ENCODE results near the gene SLC16A12. TPM values are rescaled to one million over a fixed set of nuclear protein-coding genes. Genes with fewer than 3 reads are reported as not detected.
"Not testable (repeated sequence)": the region's sequence is repeated elsewhere in the genome, so short reads cannot be mapped to it uniquely, and the experiment has no call there.

SLC16A12 gene
- total RNA-seq, 3 donors from 2014 or later = not detected

DNA sequence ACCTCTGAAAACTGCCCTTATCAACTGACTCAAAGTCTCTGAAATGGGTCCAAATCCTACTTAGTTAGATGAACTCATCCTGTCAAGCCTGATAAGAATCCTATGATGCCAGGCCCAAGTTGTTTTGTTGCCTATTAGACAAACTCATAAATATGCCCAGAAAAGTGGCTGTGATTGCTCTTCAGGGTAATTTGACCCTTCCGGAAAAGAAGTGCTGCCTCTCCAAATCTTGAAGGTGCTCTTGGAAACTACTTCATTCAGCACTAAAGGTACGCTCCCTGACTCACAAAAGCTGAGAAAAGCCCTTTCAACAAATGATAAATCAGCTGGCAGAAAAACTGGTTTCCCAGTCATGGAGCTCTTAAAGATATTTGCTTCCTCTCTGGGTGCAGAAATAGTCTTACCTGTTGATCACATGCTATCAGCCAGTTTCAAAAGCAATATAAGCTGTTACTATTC, 114.3 kb downstream of the SLC16A12 start:
- DNase-seq (no peak), ATAC-seq (no peak)
- Mint-ChIP-seq H3K9me3 (no peaks in the 10 kb centered on the region), H3K4me3 (no peak overlapping the region), H3K4me1 (ENCODE audit: low read depth) (peaks cover 43% of the 10 kb centered on the region), H3K36me3 (ENCODE audit: insufficient read depth) (peaks cover 26% of the 10 kb centered on the region), H3K27me3 (ENCODE audit: low read depth) (no peaks in the 10 kb centered on the region)

DNA sequence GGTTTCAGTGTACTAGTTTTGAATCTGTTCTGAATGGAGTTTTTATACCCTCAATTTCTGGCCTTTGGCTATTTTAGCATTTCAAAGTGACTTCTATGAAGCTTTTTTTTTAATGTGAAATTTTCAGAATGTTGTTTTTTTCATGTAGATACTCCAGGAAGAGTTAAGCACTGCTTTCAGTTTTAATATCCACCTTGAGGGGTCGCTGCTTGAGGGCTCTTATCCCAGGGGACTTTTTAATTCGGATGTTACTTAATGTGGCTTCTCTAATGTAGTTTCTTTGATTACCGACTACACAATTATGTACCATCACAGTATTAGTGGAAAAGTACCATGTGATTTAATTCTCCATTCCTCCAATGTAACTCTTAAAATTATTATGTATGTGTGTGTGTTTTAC, 115.8 kb downstream of the SLC16A12 start:
- no peak overlapping the region for H3K4me3 Mint-ChIP-seq
- no peaks in the 10 kb centered on the region for H3K9me3 Mint-ChIP-seq
- peaks cover 51% of the 10 kb centered on the region for H3K4me1 Mint-ChIP-seq (ENCODE audit: low read depth)
- ATAC-seq (no peak), DNase-seq (no peak)
- H3K27me3 Mint-ChIP-seq (ENCODE audit: low read depth) = no peaks in the 10 kb centered on the region
- H3K36me3 Mint-ChIP-seq (ENCODE audit: insufficient read depth) = peaks cover 28% of the 10 kb centered on the region

DNA sequence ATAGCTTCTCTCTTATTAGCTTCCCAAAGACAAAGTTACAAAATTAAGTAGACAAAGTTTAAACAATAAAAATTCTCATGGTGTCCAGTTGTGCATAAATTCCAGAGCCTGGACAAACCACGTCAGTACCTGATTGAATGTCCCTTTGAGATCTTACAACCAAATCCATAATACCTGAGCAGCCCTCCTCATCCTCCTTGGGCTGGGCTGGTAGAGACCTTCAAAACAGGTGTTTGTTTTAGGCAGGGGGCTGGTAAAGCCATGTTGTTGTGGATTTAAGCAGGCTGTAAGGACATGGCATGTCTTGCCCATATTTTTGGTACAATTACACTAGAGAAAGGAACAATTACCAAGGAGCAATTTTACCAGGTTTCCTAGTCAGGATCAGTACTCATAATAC, 118.9 kb downstream of the SLC16A12 start:
- DNase-seq (no peak), ATAC-seq (no peak)
- H3K4me1 Mint-ChIP-seq (ENCODE audit: low read depth) = peaks cover 67% of the 10 kb centered on the region
- no peaks in the 10 kb centered on the region for H3K27me3 Mint-ChIP-seq (ENCODE audit: low read depth)
- H3K36me3 Mint-ChIP-seq (ENCODE audit: insufficient read depth) = peaks cover 27% of the 10 kb centered on the region
- peak overlapping the region; percentile 96 for H3K4me3 Mint-ChIP-seq
- H3K9me3 Mint-ChIP-seq = no peaks in the 10 kb centered on the region

DNA sequence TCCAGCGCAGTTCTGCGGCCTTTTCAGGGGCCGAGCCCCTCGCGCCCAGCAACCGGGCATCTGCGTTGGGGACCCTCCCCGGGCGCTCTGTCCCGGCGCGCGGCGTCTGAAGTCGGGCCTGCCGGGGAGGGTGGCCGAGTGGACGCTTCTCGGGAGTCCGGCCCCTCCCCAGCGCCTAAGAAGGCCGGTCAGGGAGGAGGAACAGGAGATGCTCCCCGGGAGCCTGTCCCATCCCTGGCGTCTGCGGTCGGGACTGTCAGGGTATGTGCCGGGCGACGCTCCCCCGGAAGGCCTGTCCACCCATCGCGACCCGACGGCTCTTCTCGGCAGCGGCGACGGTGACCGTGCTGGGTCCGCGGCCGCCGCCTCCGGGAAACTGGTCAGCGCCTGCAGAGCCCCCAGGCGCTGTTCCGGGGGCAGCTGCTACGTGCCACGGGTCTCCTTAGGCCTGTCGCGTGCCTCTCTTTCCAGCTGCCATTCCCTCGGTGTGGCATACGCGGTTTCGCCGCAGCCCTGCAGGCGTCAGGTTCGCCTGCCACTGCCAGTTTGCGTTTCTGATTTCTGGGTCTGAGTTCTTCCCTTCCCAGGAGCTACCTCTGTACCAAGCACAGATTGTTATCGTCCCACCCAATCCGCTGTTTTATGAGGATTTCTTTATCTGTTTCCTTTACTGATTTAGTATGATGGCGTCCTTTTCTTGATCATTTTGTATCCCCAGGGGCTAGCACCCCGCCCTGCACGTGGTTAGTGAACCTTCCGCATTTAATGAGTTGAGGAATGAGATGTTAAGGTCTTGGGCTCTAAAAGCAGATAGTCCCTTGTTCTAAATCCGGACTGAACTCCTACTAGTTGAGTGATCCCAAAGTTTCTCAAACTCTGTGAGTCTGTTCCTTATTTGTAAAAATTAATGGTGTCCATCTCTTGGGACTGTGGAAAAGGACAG, 120.2 kb downstream of the SLC16A12 start:
- Mint-ChIP-seq H3K27me3 (ENCODE audit: low read depth) (no peaks in the 10 kb centered on the region), H3K9me3 (no peaks in the 10 kb centered on the region), H3K4me3 (peak overlapping the region; percentile 96), H3K36me3 (ENCODE audit: insufficient read depth) (peaks cover 16% of the 10 kb centered on the region), H3K4me1 (ENCODE audit: low read depth) (peaks cover 64% of the 10 kb centered on the region)
- peak; percentile 32 for DNase-seq
- ATAC-seq = peak; percentile 49 to 56

DNA sequence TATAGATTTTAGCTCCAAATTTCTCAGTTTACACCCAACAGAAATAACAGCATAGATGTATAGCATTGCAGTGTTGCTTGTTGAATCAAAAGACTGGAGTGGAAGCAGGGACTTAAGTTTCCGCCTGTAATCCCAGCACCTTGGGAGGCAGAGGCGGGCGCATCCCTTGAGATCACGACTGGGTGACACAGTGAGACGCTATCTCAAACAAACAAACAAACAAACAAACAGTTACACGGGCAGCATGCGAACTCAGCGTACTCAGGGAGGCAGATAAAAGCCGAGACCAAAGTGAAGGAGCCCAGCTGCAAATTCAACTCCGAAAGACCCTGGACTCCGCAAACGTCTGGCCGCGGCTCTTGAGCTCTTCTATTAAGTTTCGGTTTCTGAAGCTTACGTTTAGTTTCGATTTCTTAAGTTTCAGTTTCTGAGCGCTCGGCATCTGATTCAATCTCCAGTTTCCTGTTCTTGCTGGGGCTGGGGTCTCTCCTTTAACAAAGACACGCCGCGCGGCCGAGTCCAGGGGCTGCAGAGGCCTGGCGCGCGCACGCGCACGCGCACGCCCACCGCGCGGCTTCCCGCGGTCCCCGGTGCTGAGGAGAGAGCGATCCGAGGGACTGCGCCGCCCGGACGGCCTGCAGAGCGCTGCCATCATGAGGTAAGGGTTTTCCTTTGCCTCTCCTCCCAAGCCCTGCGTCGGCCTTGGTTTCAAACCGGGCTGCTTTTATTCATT, 121.1 kb downstream of the SLC16A12 start, which contains the start of gene IFIT5:
Gene IFIT5, plus strand, starts transcription at position 423 of the 733 bp plus-strand sequence. Its CDS starts 231 bp downstream, at position 654.
- DNase-seq = peak; percentile 44
- no peaks in the 10 kb centered on the region for H3K9me3 Mint-ChIP-seq
- peak within 1 kb of the TSS; percentile 96 for H3K4me3 Mint-ChIP-seq
- peak; percentile 78 to 80 for ATAC-seq
- H3K27me3 Mint-ChIP-seq (ENCODE audit: low read depth) = no peaks in the 10 kb centered on the region
- peaks cover 59% of the 10 kb centered on the region for H3K4me1 Mint-ChIP-seq (ENCODE audit: low read depth)
- H3K36me3 Mint-ChIP-seq (ENCODE audit: insufficient read depth) = peaks cover 13% of the 10 kb centered on the region

DNA sequence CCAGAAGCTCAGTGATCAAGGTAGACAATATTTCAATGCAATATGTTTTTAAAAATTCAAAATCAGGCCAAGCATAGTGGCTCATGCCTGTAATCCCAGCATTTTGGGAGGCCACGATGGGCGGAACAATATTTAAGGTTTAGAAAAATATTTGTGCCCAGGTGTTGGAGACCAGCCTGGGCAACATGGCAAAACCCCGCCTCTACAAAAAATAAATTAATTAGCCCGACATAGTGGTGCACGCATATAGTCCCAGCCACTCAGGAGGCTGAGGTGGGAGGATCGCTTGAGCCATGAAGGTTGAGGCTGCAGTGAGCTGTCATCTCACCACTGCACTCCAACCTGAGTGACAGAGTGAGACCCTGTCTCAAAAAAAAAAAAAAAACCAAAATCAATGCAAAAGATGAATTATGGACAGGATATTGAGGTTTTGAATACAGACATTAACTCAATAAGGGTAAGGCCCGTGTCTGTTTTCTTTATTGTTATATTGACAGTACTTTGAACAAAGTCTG, 121.9 kb downstream of the SLC16A12 start:
- peaks cover 56% of the 10 kb centered on the region for H3K4me1 Mint-ChIP-seq (ENCODE audit: low read depth)

DNA sequence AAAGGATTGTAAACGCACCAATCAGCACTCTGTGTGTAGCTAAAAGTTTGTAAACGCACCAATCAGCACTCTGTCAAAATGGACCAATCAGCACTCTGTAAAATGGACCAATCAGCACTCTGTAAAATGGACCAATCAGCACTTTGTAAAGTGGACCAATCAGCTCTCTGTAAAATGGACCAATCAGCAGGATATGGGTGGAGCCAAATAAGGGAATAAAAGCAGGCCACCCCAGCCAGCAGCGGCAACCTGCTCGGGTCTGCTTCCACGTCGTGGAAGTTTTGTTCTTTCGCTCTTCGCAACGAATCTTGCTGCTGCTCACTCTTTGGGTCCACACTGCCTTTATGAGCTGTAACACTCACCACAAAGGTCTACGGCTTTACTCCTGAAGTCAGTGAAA, 123.1 kb downstream of the SLC16A12 start:
- Mint-ChIP-seq H3K4me3 (peak overlapping the region; percentile 57), H3K4me1 (ENCODE audit: low read depth) (peaks cover 44% of the 10 kb centered on the region)
- not testable (repeated sequence) for H3K36me3 Mint-ChIP-seq (ENCODE audit: insufficient read depth); ATAC-seq; H3K9me3 Mint-ChIP-seq; H3K27me3 Mint-ChIP-seq (ENCODE audit: low read depth)
- peak; percentile 15 for DNase-seq

More for the DNA sequence above, 121.9 kb downstream of the SLC16A12 start:
- DNase-seq = no peak
- Mint-ChIP-seq H3K9me3 (no peaks in the 10 kb centered on the region), H3K27me3 (ENCODE audit: low read depth) (no peaks in the 10 kb centered on the region), H3K4me3 (peak overlapping the region; percentile 96), H3K36me3 (ENCODE audit: insufficient read depth) (peaks cover 12% of the 10 kb centered on the region)
- no peak for ATAC-seq

DNA sequence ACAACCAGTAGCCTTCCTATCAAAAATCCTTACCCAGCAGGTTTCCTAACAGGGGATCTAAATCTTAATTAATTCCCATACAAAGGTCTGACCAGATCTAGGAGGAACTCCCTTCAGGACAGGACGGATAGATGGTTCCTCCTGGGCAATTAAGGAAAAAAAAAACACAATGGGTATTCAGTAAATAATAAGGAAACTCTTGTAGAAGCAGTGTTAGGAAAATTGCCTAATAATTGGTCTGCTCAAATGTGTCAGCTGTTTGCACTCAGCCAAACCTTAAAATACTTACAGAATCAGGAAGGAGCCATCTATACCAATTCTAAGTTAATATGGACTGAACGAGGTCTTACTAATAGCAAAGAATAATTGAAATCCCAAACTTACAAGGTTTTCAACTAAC, 124.3 kb downstream of the SLC16A12 start:
- not testable (repeated sequence) for H3K4me3 Mint-ChIP-seq; ATAC-seq; H3K9me3 Mint-ChIP-seq; DNase-seq; H3K27me3 Mint-ChIP-seq (ENCODE audit: low read depth); H3K36me3 Mint-ChIP-seq (ENCODE audit: insufficient read depth)
- peaks cover 35% of the 10 kb centered on the region for H3K4me1 Mint-ChIP-seq (ENCODE audit: low read depth)

DNA sequence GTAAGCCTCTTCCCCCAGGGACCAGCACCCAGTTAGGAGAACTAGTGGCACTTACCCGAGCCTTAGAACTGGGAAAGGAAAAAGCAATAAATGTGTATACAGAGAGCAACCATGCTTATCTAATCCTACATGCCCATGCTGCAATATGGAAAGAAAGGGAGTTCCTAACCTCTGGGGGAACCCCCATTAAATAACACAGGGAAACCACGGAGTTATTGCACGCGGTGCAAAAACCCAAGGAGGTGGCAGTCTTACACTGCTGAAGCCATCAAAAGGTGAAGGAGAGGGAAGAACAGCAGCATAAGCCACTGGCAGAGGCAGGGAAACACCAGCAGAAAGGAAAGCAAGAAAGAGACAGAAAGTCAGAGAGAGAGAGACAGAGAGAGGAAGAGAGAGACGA, 124.8 kb downstream of the SLC16A12 start:
- not testable (repeated sequence) for H3K9me3 Mint-ChIP-seq; DNase-seq; H3K36me3 Mint-ChIP-seq (ENCODE audit: insufficient read depth); H3K4me3 Mint-ChIP-seq; H3K27me3 Mint-ChIP-seq (ENCODE audit: low read depth); ATAC-seq
- H3K4me1 Mint-ChIP-seq (ENCODE audit: low read depth) = peaks cover 29% of the 10 kb centered on the region

DNA sequence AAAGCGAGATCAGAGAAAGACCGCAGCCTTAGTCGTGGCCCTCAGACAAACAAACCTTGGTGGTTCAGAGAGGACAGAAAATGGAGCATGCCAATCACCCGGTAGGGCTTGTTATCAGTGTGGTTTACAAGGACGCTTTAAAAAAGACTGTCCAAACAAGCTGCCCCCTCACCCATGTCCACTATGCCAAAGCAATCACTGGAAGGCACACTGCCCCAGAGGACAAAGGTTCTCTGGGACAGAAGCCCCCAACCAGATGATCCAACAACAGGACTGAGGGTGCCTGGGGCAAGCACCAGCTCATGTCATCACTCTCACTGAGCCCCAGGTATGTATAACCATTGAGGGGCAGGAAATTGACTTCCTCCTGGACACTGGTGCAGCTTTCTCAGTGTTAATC, 126.1 kb downstream of the SLC16A12 start:
- DNase-seq; H3K4me3 Mint-ChIP-seq; H3K27me3 Mint-ChIP-seq (ENCODE audit: low read depth); ATAC-seq; H3K9me3 Mint-ChIP-seq; H3K36me3 Mint-ChIP-seq (ENCODE audit: insufficient read depth): not testable (repeated sequence)
- peaks cover 25% of the 10 kb centered on the region for H3K4me1 Mint-ChIP-seq (ENCODE audit: low read depth)

DNA sequence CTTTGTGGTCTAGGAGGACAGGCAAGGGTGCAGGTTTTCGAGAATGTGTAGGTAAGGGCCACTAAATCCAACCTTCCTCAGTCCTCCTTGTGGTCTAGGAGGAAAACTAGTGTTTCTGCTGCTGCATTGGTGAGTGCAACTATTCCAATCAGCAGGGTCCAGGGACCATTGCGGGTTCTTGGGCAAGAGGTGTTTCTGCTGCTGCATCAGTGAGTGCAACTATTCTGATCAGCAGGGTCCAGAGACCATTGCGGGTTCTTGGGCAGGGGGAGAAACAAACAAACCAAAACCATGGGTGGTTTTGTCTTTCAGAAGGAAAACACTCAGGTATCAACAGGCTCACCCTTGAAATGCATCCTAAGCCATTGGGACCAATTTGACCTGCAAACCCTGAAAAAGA, 127.6 kb downstream of the SLC16A12 start:
- H3K4me1 Mint-ChIP-seq (ENCODE audit: low read depth) = peaks cover 14% of the 10 kb centered on the region
- H3K4me3 Mint-ChIP-seq; ATAC-seq; H3K27me3 Mint-ChIP-seq (ENCODE audit: low read depth); H3K9me3 Mint-ChIP-seq; DNase-seq: not testable (repeated sequence)
- H3K36me3 Mint-ChIP-seq (ENCODE audit: insufficient read depth) = peaks cover 13% of the 10 kb centered on the region

DNA sequence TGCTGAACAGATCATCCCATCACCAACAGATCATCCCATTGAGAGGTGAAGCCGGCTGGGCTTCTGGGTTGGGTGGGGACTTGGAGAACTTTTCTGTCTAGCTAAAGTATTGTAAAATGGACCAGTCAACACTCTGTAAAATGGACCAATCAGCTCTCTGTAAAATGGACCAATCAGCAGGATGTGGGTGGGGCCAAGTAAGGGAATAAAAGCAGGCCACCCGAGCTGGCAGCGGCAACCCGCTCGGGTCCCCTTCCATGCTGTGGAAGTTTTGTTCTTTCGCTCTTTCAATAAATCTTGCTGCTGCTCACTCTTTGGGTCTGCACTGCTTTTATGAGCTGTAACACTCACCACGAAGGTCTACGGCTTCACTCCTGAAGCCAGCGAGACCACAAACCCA, 129.2 kb downstream of the SLC16A12 start:
- H3K4me3 Mint-ChIP-seq; H3K4me1 Mint-ChIP-seq (ENCODE audit: low read depth); ATAC-seq; H3K27me3 Mint-ChIP-seq (ENCODE audit: low read depth); DNase-seq; H3K9me3 Mint-ChIP-seq: not testable (repeated sequence)
- peaks cover 22% of the 10 kb centered on the region for H3K36me3 Mint-ChIP-seq (ENCODE audit: insufficient read depth)

DNA sequence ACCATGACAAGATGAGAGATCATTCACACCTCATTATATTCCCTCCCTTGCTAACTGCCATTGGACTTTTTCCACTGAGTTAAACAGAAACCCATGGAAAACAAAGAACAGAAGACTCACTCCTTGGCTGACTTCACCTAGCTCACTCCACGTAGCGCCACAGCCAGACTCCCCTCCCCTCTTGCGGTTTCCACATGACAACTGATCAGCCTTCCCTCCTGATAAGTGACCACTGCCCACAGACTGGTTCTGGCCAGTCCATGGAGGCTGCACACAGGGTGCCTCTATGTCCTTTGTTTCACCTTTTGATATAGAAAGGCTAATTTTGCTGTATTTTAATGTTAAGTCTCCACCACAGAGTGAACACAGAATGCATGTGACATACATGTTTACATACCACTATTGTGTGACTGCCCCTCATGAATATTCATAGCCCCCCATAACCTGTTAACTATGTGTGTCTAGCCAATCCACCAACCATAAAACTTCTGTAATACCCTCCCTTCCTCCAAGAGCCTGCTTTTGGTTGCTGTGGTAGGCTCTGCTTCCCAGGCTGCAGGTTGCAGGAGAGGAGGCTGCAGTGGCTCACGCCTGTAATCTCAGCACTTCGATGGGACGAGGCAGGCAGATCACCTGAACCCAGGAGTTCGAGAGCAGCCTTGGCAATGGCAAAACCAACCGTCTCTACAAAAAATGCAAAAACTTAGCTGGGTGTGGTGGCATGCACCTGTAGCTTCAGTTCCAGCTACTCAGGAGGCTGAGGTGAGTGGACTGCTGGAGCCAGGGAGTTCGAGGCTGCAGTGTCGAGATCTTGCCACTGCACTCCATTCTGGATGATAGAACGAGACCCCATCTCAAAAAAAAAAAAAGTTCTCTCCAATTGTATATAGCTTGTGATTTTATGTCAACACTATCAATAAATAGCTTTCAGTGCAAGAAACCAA, 131.0 kb downstream of the SLC16A12 start:
- H3K36me3 Mint-ChIP-seq (ENCODE audit: insufficient read depth) = peaks cover 26% of the 10 kb centered on the region
- no peak for ATAC-seq
- H3K27me3 Mint-ChIP-seq (ENCODE audit: low read depth) = no peaks in the 10 kb centered on the region
- peaks cover 9% of the 10 kb centered on the region for H3K4me1 Mint-ChIP-seq (ENCODE audit: low read depth)
- H3K4me3 Mint-ChIP-seq = no peak overlapping the region
- H3K9me3 Mint-ChIP-seq = no peaks in the 10 kb centered on the region
- DNase-seq = no peak

Data from activated T-cell treated with anti-CD3 and anti-CD28 coated beads, Interleukin-2, amount 50 U/mL, for 4 hours (primary cell).